Caco-2 (cell line): ENCODE results near the gene ENOX1. TPM values are rescaled to one million over a fixed set of nuclear protein-coding genes. Genes with fewer than 3 reads are reported as not detected.

Experiments
- BruUV-seq: library from RNA; stranded (reverse); fragments of 400-500 nt; replicated peaks from 2 replicates; lab custom pipeline; 2021; lab: Mats Ljungman, UMichigan
- CTCF ChIA-PET: fragments of 300-600 bp; sonication (Branson Sonifier 250); formaldehyde crosslinking; loops from one replicate; lab custom pipeline; 2022; ENCODE audit warnings: antibody characterized with exemption; lab: Charles Lee
- POLR2A ChIA-PET: fragments of 300-600 bp; sonication (Branson Sonifier 250); formaldehyde crosslinking; loops from one replicate; lab custom pipeline; 2022; ENCODE audit warnings: antibody characterized with exemption; lab: Charles Lee
- DNase-seq, 2 experiments: peaks; one replicate each; pipeline versions ENCODE4 v3.0.0 to v3.0.0-alpha.2; 2020 to 2022
- H3K27me3 ChIP-seq: replicated peaks from 2 replicates; pipeline ENCODE4 v1.6.0; 2011; ENCODE audit warnings: low read length; ENCODE audit not compliant: control insufficient read depth, insufficient read depth
- H3K36me3 ChIP-seq: 2 replicates; pipeline ENCODE4 v1.5.1; 2011; ENCODE audit warnings: low read length; ENCODE audit not compliant: control insufficient read depth, insufficient read depth
- H3K4me1 ChIP-seq: fragments of 250-450 bp; sonication (Bioruptor Pico); 2 replicates; pipeline ENCODE4 v1.5.1; 2020; ENCODE audit warnings: mild to moderate bottlenecking
- H3K4me3 ChIP-seq: 2 replicates; pipeline ENCODE4 v1.5.1; 2011; ENCODE audit warnings: low read depth, mild to moderate bottlenecking, control low read depth, low read length
- H3K9me3 ChIP-seq: fragments of 250-450 bp; sonication (Bioruptor Pico); 2 replicates; pipeline ENCODE4 v1.5.1; 2020; ENCODE audit warnings: mild to moderate bottlenecking, moderate library complexity
- H3K27ac Mint-ChIP-seq: one replicate; pipeline ENCODE4 v1.8.0; 2022; ENCODE audit warnings: mixed read lengths; ENCODE audit not compliant: unreplicated experiment
- H3K27me3 Mint-ChIP-seq: one replicate; pipeline ENCODE4 v1.8.0; 2022; ENCODE audit warnings: mixed read lengths; ENCODE audit not compliant: insufficient read depth, unreplicated experiment
- H3K36me3 Mint-ChIP-seq: one replicate; pipeline ENCODE4 v1.8.0; 2022; ENCODE audit warnings: mild to moderate bottlenecking, mixed read lengths; ENCODE audit not compliant: insufficient read depth, unreplicated experiment
- H3K4me1 Mint-ChIP-seq: one replicate; pipeline ENCODE4 v1.8.0; 2022; ENCODE audit warnings: low read depth, mixed read lengths; ENCODE audit not compliant: unreplicated experiment
- H3K4me3 Mint-ChIP-seq: one replicate; pipeline ENCODE4 v1.8.0; 2022; ENCODE audit warnings: mild to moderate bottlenecking, moderate library complexity, mixed read lengths; ENCODE audit not compliant: unreplicated experiment
- H3K9me3 Mint-ChIP-seq: one replicate; pipeline ENCODE4 v1.8.0; 2022; ENCODE audit warnings: mixed read lengths; ENCODE audit not compliant: unreplicated experiment
- intact Hi-C: fragments of 100-400 bp; cut with micrococcal nuclease; formaldehyde crosslinking; loops from one replicate; pipeline ENCODE4 v1.10.0; 2022; ENCODE audit not compliant: unreplicated experiment
- total RNA-seq: library from RNA; stranded (reverse); gene quantifications from 2 replicates; pipeline ENCODE4 v1.2.3, GENCODE V29; 2022
- TF ChIP-seq, protein P1 (sequence below), 2 experiments: fragments of 200-600 bp in 1 of 2; IDR thresholded peaks; 1 replicate in 1 of 2; 2 replicates in 1 of 2; pipeline versions ENCODE4 v1.5.1 to v1.8.0; 2011 to 2022; ENCODE audit warnings: antibody characterized with exemption in 1 of 2, control low read depth in 1 of 2, inconsistent platforms in 1 of 2, low read depth in 1 of 2, low read length in 1 of 2, mild to moderate bottlenecking in 1 of 2, moderate library complexity in 1 of 2; ENCODE audit not compliant: insufficient read depth in 1 of 2, severe bottlenecking in 1 of 2, unreplicated experiment in 1 of 2

The ENOX1 gene
- total RNA-seq, 1 experiment from 2014 or later = 9.1 TPM

- no peak overlapping the region for H3K4me3 ChIP-seq
- ChIA-PET CTCF (no interaction called here), POLR2A (no interaction called here)
- intact Hi-C loops = no loop called here
- no peaks in the 10 kb centered on the region for H3K27me3 ChIP-seq
- H3K36me3 Mint-ChIP-seq = no peaks in the 10 kb centered on the region
- no peak for DNase-seq
- no peak overlapping the region for H3K4me3 Mint-ChIP-seq
- H3K9me3 ChIP-seq = no peaks in the 10 kb centered on the region
- TF ChIP-seq, protein P1, sequence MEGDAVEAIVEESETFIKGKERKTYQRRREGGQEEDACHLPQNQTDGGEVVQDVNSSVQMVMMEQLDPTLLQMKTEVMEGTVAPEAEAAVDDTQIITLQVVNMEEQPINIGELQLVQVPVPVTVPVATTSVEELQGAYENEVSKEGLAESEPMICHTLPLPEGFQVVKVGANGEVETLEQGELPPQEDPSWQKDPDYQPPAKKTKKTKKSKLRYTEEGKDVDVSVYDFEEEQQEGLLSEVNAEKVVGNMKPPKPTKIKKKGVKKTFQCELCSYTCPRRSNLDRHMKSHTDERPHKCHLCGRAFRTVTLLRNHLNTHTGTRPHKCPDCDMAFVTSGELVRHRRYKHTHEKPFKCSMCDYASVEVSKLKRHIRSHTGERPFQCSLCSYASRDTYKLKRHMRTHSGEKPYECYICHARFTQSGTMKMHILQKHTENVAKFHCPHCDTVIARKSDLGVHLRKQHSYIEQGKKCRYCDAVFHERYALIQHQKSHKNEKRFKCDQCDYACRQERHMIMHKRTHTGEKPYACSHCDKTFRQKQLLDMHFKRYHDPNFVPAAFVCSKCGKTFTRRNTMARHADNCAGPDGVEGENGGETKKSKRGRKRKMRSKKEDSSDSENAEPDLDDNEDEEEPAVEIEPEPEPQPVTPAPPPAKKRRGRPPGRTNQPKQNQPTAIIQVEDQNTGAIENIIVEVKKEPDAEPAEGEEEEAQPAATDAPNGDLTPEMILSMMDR (IDR thresholded peaks at IDR 0.05; ENCODE audit: insufficient read depth in 1 of 2, low read depth in 1 of 2, low read length in 1 of 2, severe bottlenecking in 1 of 2, unreplicated experiment in 1 of 2) = no peak
- H3K9me3 Mint-ChIP-seq = no peaks in the 10 kb centered on the region
- H3K36me3 ChIP-seq = no peaks in the 10 kb centered on the region
- H3K27ac Mint-ChIP-seq = no peak overlapping the region
- peaks cover 14% of the 10 kb centered on the region; the same call in 1 of the 2 replicates for H3K4me1 ChIP-seq
- peaks cover 18% of the 10 kb centered on the region for H3K4me1 Mint-ChIP-seq
- H3K27me3 Mint-ChIP-seq = no peaks in the 10 kb centered on the region
- no TSS peak for BruUV-seq
Measured at GRCh38 chr13:43561081-43561480, 225.7 kb downstream of the ENOX1 start.

GRCh38 chr13:43558939-43559338 is 227.8 kb downstream of the ENOX1 start:
- H3K9me3 Mint-ChIP-seq = no peaks in the 10 kb centered on the region
- H3K27me3 Mint-ChIP-seq = no peaks in the 10 kb centered on the region
- Histone ChIP-seq H3K4me3 (no peak overlapping the region), H3K9me3 (no peaks in the 10 kb centered on the region), H3K36me3 (no peaks in the 10 kb centered on the region), H3K27me3 (no peaks in the 10 kb centered on the region), H3K4me1 (peaks cover 5% of the 10 kb centered on the region)
- TF ChIP-seq, protein P1 (IDR thresholded peaks at IDR 0.05; ENCODE audit: insufficient read depth in 1 of 2, low read depth in 1 of 2, low read length in 1 of 2, severe bottlenecking in 1 of 2, unreplicated experiment in 1 of 2) = no peak
- intact Hi-C loops = loop anchor here (10.0 kb wide), 1 partner anchor 226 kb away; the partner anchor contains the start of gene ENOX1
- no peaks in the 10 kb centered on the region for H3K36me3 Mint-ChIP-seq
- no peak overlapping the region for H3K27ac Mint-ChIP-seq
- no TSS peak for BruUV-seq
- CTCF ChIA-PET = no interaction called here
- POLR2A ChIA-PET = no interaction called here
- H3K4me1 Mint-ChIP-seq = peaks cover 7% of the 10 kb centered on the region
- DNase-seq = no peak
- no peak overlapping the region for H3K4me3 Mint-ChIP-seq

- no peak overlapping the region for H3K4me3 ChIP-seq
- peaks cover 10% of the 10 kb centered on the region for H3K4me1 Mint-ChIP-seq
- no peak overlapping the region for H3K27ac Mint-ChIP-seq
- no peaks in the 10 kb centered on the region for H3K9me3 Mint-ChIP-seq
- no peaks in the 10 kb centered on the region for H3K27me3 Mint-ChIP-seq
- no peak overlapping the region for H3K4me3 Mint-ChIP-seq
- no TSS peak for BruUV-seq
- no peaks in the 10 kb centered on the region for H3K27me3 ChIP-seq
- H3K4me1 ChIP-seq = peaks cover 11% of the 10 kb centered on the region
- no peaks in the 10 kb centered on the region for H3K36me3 Mint-ChIP-seq
- no peaks in the 10 kb centered on the region for H3K36me3 ChIP-seq
- ChIA-PET POLR2A (no interaction called here), CTCF (no interaction called here)
- no peak for DNase-seq
- intact Hi-C loops = loop anchor here (10.0 kb wide), 1 partner anchor 226 kb away; the partner anchor contains the start of gene ENOX1
- H3K9me3 ChIP-seq = no peaks in the 10 kb centered on the region
- TF ChIP-seq, protein P1 (IDR thresholded peaks at IDR 0.05; ENCODE audit: insufficient read depth in 1 of 2, low read depth in 1 of 2, low read length in 1 of 2, severe bottlenecking in 1 of 2, unreplicated experiment in 1 of 2) = no peak
Measured at GRCh38 chr13:43558326-43558725, 228.4 kb downstream of the ENOX1 start.
